ENCODE data around the gene RAB39B.

RAB39B gene

GRCh38 chrX:155215443-155216178 lies 48.7 kb downstream of the RAB39B start:
- no peak for DNase-seq

GRCh38 chrX:155213731-155214130 lies 50.6 kb downstream of the RAB39B start:
- no peak for DNase-seq

- no peak for DNase-seq
Measured at GRCh38 chrX:155211208-155211607, 53.1 kb downstream of the RAB39B start.

Data from OCI-M1 (cell line).